ENCODE results near the gene DIS3L2. TPM values are rescaled to one million over a fixed set of nuclear protein-coding genes. Genes with fewer than 3 reads are reported as not detected.
A peak's percentile ranks its signal among the peaks of the same experiment; 100 is the strongest.

DIS3L2 gene
- total and polyA plus RNA-seq, 2 of the 8 experiments (the other 6 are each of a cell fraction or from before 2014, with no cell fraction given): 11.5 to 21.6 TPM

- no peak for TF ChIP-seq TCF12 (IDR thresholded peaks at IDR 0.05; ENCODE audit: low read depth, low read length)
- TF ChIP-seq JUN (IDR thresholded peaks at IDR 0.05; ENCODE audit: low read depth, low read length): no peak
- no peak for TF ChIP-seq RXRA (IDR thresholded peaks at IDR 0.05; ENCODE audit: insufficient read depth, low read depth, low read length)
- no peak for TF ChIP-seq EGR1 (IDR thresholded peaks at IDR 0.05; ENCODE audit: borderline replicate concordance, low read depth, low read length)
- peak; percentile 46 to 61 for TF ChIP-seq RAD21 (IDR thresholded peaks at IDR 0.05 in 1 of 2, conservative IDR thresholded peaks at IDR 0.05 in 1 of 2; ENCODE audit: low read depth in 2 of 2, low read length in 2 of 2)
- TF ChIP-seq RBBP5 (IDR thresholded peaks at IDR 0.05; ENCODE audit: borderline replicate concordance, low read depth, low read length): no peak
- no peak for TF ChIP-seq SIX5 (IDR thresholded peaks at IDR 0.05; ENCODE audit: low read depth, low read length)
- TF ChIP-seq CTCF (IDR thresholded peaks at IDR 0.05; ENCODE audit: control extremely low read depth in 1 of 3, insufficient read depth in 1 of 3, low read depth in 1 of 3, low read length in 3 of 3): peak in 2 of 3 experiments; percentile 75 to 91; a peak in 3 of 4 replicates
- no peak for TF ChIP-seq NRF1 (IDR thresholded peaks at IDR 0.05; ENCODE audit: low read depth, low read length)
- TF ChIP-seq TAF1 (IDR thresholded peaks at IDR 0.05; ENCODE audit: low read depth, low read length): no peak
Observed at GRCh38 chr2:231929961-231930592, 31.4 kb upstream of the DIS3L2 start (continued).

Measured in H1 (cell line).